Progenitor cell of endocrine pancreas (in vitro differentiated cells): ENCODE results near the gene SLC25A39. TPM values are rescaled to one million over a fixed set of nuclear protein-coding genes. Genes with fewer than 3 reads are reported as not detected.

ENCODE experiments used
- DNase-seq: peaks from one replicate; pipeline ENCODE4 v3.0.0; 2021; ENCODE audit warnings: low spot score; ENCODE audit not compliant: unreplicated experiment
- H3K27ac Mint-ChIP-seq: 2 replicates; pipeline ENCODE4 v1.8.0; 2021; ENCODE audit warnings: mild to moderate bottlenecking, moderate library complexity, mixed read lengths
- H3K27me3 Mint-ChIP-seq: 2 replicates; pipeline ENCODE4 v1.8.0; 2021; ENCODE audit warnings: mixed read lengths
- H3K36me3 Mint-ChIP-seq: 2 replicates; pipeline ENCODE4 v1.8.0; 2022; ENCODE audit warnings: mixed read lengths; ENCODE audit not compliant: insufficient read depth
- H3K4me1 Mint-ChIP-seq: 2 replicates; pipeline ENCODE4 v1.8.0; 2021; ENCODE audit warnings: low read depth, mixed read lengths
- H3K4me3 Mint-ChIP-seq: 2 replicates; pipeline ENCODE4 v1.8.0; 2021; ENCODE audit warnings: low read depth, mild to moderate bottlenecking, moderate library complexity, mixed read lengths
- H3K9me3 Mint-ChIP-seq: 2 replicates; pipeline ENCODE4 v1.8.0; 2021; ENCODE audit warnings: low read depth, mixed read lengths
- CTCF ChIP-seq: fragments of 200-600 bp; sonication (generic); IDR thresholded peaks from one replicate; pipeline ENCODE4 v1.5.0; 2021; ENCODE audit warnings: antibody characterized with exemption, mild to moderate bottlenecking; ENCODE audit not compliant: unreplicated experiment
- total RNA-seq: library from RNA; stranded (reverse); gene quantifications from 2 replicates; pipeline ENCODE4 v1.2.1, GENCODE V29; 2021

Gene SLC25A39
- total RNA-seq, 1 donor from 2014 or later, result 139 TPM

GRCh38 chr17:44327715-44328449 lies 3.3 kb upstream of the SLC25A39 start:
- no peaks in the 10 kb centered on the region for H3K36me3 Mint-ChIP-seq
- H3K27ac Mint-ChIP-seq, result no peak overlapping the region
- no peak for TF ChIP-seq CTCF
- peaks cover 11% of the 10 kb centered on the region for H3K27me3 Mint-ChIP-seq
- no peaks in the 10 kb centered on the region for H3K9me3 Mint-ChIP-seq
- peaks cover 5% of the 10 kb centered on the region for H3K4me1 Mint-ChIP-seq
- no peak for DNase-seq
- H3K4me3 Mint-ChIP-seq, result no peak overlapping the region

GRCh38 chr17:44326861-44327444 lies 2.3 kb upstream of the SLC25A39 start:
- peaks cover 11% of the 10 kb centered on the region for H3K27me3 Mint-ChIP-seq
- H3K4me1 Mint-ChIP-seq, result peaks cover 5% of the 10 kb centered on the region
- H3K4me3 Mint-ChIP-seq, result no peak overlapping the region
- peak overlapping the region; percentile 83 for H3K27ac Mint-ChIP-seq
- TF ChIP-seq CTCF, result no peak
- H3K9me3 Mint-ChIP-seq, result no peaks in the 10 kb centered on the region
- no peaks in the 10 kb centered on the region for H3K36me3 Mint-ChIP-seq
- peak; percentile 76 for DNase-seq

GRCh38 chr17:44324092-44324570 lies 492 bp downstream of the SLC25A39 start:
- H3K27me3 Mint-ChIP-seq, result peaks cover 11% of the 10 kb centered on the region
- H3K4me1 Mint-ChIP-seq, result peaks cover 5% of the 10 kb centered on the region
- peaks cover 3% of the 10 kb centered on the region for H3K36me3 Mint-ChIP-seq
- DNase-seq, result no peak
- peak overlapping the region; percentile 80 for H3K4me3 Mint-ChIP-seq
- TF ChIP-seq CTCF, result no peak
- no peaks in the 10 kb centered on the region for H3K9me3 Mint-ChIP-seq
- peak overlapping the region; percentile 45 for H3K27ac Mint-ChIP-seq

- Mint-ChIP-seq H3K4me3 (peak overlapping the region; percentile 80), H3K36me3 (peaks cover 3% of the 10 kb centered on the region), H3K9me3 (no peaks in the 10 kb centered on the region), H3K27ac (no peak overlapping the region), H3K4me1 (peaks cover 5% of the 10 kb centered on the region), H3K27me3 (peaks cover 11% of the 10 kb centered on the region)
- DNase-seq, result no peak
- no peak for TF ChIP-seq CTCF
These were observed 1.1 kb downstream of the SLC25A39 start for GRCh38 chr17:44323359-44324091.

- no peak overlapping the region for H3K27ac Mint-ChIP-seq
- H3K36me3 Mint-ChIP-seq, result peaks cover 3% of the 10 kb centered on the region
- H3K4me3 Mint-ChIP-seq, result peak overlapping the region; percentile 24
- peaks cover 5% of the 10 kb centered on the region for H3K4me1 Mint-ChIP-seq
- TF ChIP-seq CTCF, result no peak
- peaks cover 18% of the 10 kb centered on the region for H3K27me3 Mint-ChIP-seq
- DNase-seq, result no peak
- no peaks in the 10 kb centered on the region for H3K9me3 Mint-ChIP-seq
These were observed 2.3 kb downstream of the SLC25A39 start for GRCh38 chr17:44322236-44322895.
